K562 (cell line): Measurements from ENCODE around the gene VPS50. TPM values are rescaled to one million over a fixed set of nuclear protein-coding genes. Genes with fewer than 3 reads are reported as not detected.
A peak's percentile ranks its signal among the peaks of the same experiment; 100 is the strongest.

Source experiments
- C11orf30 ChIP-seq: fragments of 450-650 bp; IDR thresholded peaks from 2 replicates; pipeline ENCODE4 v1.6.1; 2016; ENCODE audit warnings: low read depth, mild to moderate bottlenecking
- CBFA2T2 ChIP-seq: fragments of 450-650 bp; conservative IDR thresholded peaks from 2 replicates; pipeline ENCODE4 v1.6.1; 2017; ENCODE audit warnings: mild to moderate bottlenecking
- ETV5 ChIP-seq: sonication (generic); formaldehyde crosslinking; IDR thresholded peaks from 2 replicates; pipeline ENCODE4 v1.4.0; 2020; ENCODE audit warnings: low read depth, mild to moderate bottlenecking, missing genetic modification reagents
- ETV6 ChIP-seq, 3 experiments: fragments of 150-350 bp in 1 of 3; sonication (generic) in 1 of 3; formaldehyde crosslinking in 1 of 3; IDR thresholded peaks; 2 replicates each; pipeline versions ENCODE4 v1.6.1 to v1.8.0; 2014 to 2022; ENCODE audit warnings: borderline replicate concordance in 2 of 3, low read depth in 2 of 3, antibody characterized with exemption in 1 of 3, low read length in 1 of 3, mild to moderate bottlenecking in 1 of 3, missing genetic modification reagents in 1 of 3
- FUS ChIP-seq: fragments of 200-400 bp; formaldehyde crosslinking; optimal IDR thresholded peaks from 2 replicates; pipeline ENCODE3; 2017; ENCODE audit warnings: low read depth, low read length
- KLF10 ChIP-seq: fragments of 250-450 bp; sonication (Bioruptor Pico); IDR thresholded peaks from 2 replicates; pipeline ENCODE4 v1.6.1; 2021; ENCODE audit warnings: matching md5 sums
- LARP7 ChIP-seq: fragments of 450-650 bp; IDR thresholded peaks from 2 replicates; pipeline ENCODE4 v1.6.1; 2016
- POLR3G ChIP-seq: IDR thresholded peaks from 2 replicates; pipeline ENCODE4 v1.6.1; 2011; ENCODE audit not compliant: insufficient read length, insufficient replicate concordance; ENCODE audit errors: extremely low read depth
- SMAD4 ChIP-seq: fragments of 250-450 bp; sonication (Bioruptor Pico); conservative IDR thresholded peaks from 2 replicates; pipeline ENCODE4 v1.8.0; 2021; ENCODE audit warnings: inconsistent platforms, mild to moderate bottlenecking, moderate library complexity
- SPI1 ChIP-seq: IDR thresholded peaks from 2 replicates; pipeline ENCODE4 v1.6.1; 2011; ENCODE audit warnings: low read depth, low read length, control low read depth, borderline replicate concordance
- TRIM24 ChIP-seq, 2 experiments: fragments of 450-650 bp; IDR thresholded peaks; 2 replicates each; pipeline ENCODE4 v1.6.1; 2016
- ZFPM2 ChIP-seq: fragments of 250-450 bp; sonication (Bioruptor Pico); IDR thresholded peaks from 2 replicates; pipeline ENCODE4 v1.5.1; 2022; ENCODE audit warnings: mild to moderate bottlenecking
- ZKSCAN1 ChIP-seq: fragments of 150-350 bp; IDR thresholded peaks from 2 replicates; pipeline ENCODE4 v1.6.1; 2016; ENCODE audit warnings: low read depth, low read length
- ZNF175 ChIP-seq: fragments of 200-800 bp; sonication (Bioruptor generic); IDR thresholded peaks from 2 replicates; pipeline ENCODE4 v1.6.1; 2016; ENCODE audit warnings: low read depth, mild to moderate bottlenecking, missing genetic modification characterization, missing compliant biosample characterization
- ZNF57 ChIP-seq: fragments of 450-650 bp; formaldehyde crosslinking; IDR thresholded peaks from 2 replicates; pipeline ENCODE4 v1.4.0; 2020; ENCODE audit warnings: mild to moderate bottlenecking, moderate library complexity
- polyA plus RNA-seq, 8 experiments: library from polyadenylated mRNA; depleted of rRNA in 4 of 8; stranded (reverse) in 5 of 8; unstranded in 3 of 8; fragments of >200 nt; fragmentation: Nextera tagmentation in 2 of 8; fragmentation: Illumina TruSeq in 1 of 8; extraction: Ambion mirVana in 2 of 8; extraction: Trizol in 1 of 8; gene quantifications; 2 replicates each; pipeline versions ENCODE4 v1.2.1 to v1.2.3, GENCODE V29; 2011 to 2014; ENCODE audit warnings: inconsistent platforms in 1 of 8, missing spikeins in 1 of 8
- total RNA-seq, 7 experiments: library from RNA; depleted of rRNA in 6 of 7; stranded (reverse); fragments of >200 nt in 6 of 7; fragmentation: Illumina TruSeq in 2 of 7; extraction: Trizol in 2 of 7; gene quantifications; 2 replicates each; pipeline versions ENCODE4 v1.2.1 to v1.2.3, GENCODE V29; 2011 to 2021; ENCODE audit warnings: low replicate concordance in 1 of 7
- TF ChIP-seq, protein P1 (sequence below): sonication (generic); formaldehyde crosslinking; IDR thresholded peaks from 2 replicates; pipeline ENCODE4 v1.5.0; 2020; ENCODE audit warnings: missing genetic modification reagents
- TF ChIP-seq, protein P2 (sequence below): fragments of 450-650 bp; IDR thresholded peaks from 2 replicates; pipeline ENCODE4 v1.6.1; 2016; ENCODE audit warnings: mild to moderate bottlenecking
- TF ChIP-seq, protein P3 (sequence below), 2 experiments: fragments of 150-350 bp in 1 of 2; IDR thresholded peaks; 2 replicates each; pipeline ENCODE4 v1.6.1; 2012 to 2016; ENCODE audit warnings: low read depth in 2 of 2, low read length in 2 of 2, mild to moderate bottlenecking in 1 of 2, moderate library complexity in 1 of 2
- TF ChIP-seq, protein P4 (sequence below): fragments of 250-450 bp; sonication (Bioruptor Pico); IDR thresholded peaks from 2 replicates; pipeline ENCODE4 v1.9.0; 2021; ENCODE audit warnings: mild to moderate bottlenecking, inconsistent platforms

The VPS50 gene
- total and polyA plus RNA-seq, 9 of the 15 experiments (the other 6 are each of a cell fraction or from before 2014, with no cell fraction given) = 10.5 to 29.4 (median 15.8) TPM

DNA sequence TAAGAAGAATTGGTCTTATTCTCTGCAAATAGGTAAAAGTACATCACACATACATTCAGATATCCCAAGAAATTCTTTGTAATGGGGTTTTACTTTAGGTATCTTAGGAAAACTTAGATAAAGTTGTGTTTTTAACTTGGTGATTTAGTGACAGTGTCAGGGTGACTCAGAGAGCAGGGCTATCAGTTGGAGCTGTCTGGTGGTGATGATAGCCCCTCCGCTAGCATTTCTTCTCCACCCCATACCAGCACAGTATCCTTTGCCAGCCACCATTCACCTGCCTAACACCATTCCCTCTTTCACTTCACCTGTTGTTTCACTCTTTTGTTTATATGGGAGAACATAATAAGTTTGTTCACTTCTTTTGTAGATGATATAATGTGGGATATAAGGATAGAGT is 30.4 kb downstream of the VPS50 start (continued):
- TF ChIP-seq SMAD4 (no peak), C11orf30 (no peak), ETV6 (IDR thresholded peaks at IDR 0.05; ENCODE audit: borderline replicate concordance in 1 of 2, low read depth in 2 of 2, low read length in 1 of 2) (no peak), ETV6 (CRISPR knock-in tag; IDR thresholded peaks at IDR 0.05; ENCODE audit: borderline replicate concordance) (no peak), ZNF175 (no peak), LARP7 (no peak), POLR3G (no peak), TRIM24 (IDR thresholded peaks at IDR 0.05) (0 out of 4 replicates have a peak, but pooled peaks of 1 of the 2 experiments have one; percentile 21), FUS (no peak), CBFA2T2 (peak; percentile 45; the same call in 1 of the 2 replicates), ZKSCAN1 (no peak), SPI1 (no peak), ETV5 (CRISPR knock-in tag) (0 out of 2 replicates have a peak, but pooled peaks have one; percentile 31), KLF10 (no peak), ZNF57 (no peak), ZFPM2 (no peak)
- TF ChIP-seq, protein P1, sequence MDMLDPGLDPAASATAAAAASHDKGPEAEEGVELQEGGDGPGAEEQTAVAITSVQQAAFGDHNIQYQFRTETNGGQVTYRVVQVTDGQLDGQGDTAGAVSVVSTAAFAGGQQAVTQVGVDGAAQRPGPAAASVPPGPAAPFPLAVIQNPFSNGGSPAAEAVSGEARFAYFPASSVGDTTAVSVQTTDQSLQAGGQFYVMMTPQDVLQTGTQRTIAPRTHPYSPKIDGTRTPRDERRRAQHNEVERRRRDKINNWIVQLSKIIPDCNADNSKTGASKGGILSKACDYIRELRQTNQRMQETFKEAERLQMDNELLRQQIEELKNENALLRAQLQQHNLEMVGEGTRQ (CRISPR knock-in tag) = no peak
- TF ChIP-seq, protein P2, sequence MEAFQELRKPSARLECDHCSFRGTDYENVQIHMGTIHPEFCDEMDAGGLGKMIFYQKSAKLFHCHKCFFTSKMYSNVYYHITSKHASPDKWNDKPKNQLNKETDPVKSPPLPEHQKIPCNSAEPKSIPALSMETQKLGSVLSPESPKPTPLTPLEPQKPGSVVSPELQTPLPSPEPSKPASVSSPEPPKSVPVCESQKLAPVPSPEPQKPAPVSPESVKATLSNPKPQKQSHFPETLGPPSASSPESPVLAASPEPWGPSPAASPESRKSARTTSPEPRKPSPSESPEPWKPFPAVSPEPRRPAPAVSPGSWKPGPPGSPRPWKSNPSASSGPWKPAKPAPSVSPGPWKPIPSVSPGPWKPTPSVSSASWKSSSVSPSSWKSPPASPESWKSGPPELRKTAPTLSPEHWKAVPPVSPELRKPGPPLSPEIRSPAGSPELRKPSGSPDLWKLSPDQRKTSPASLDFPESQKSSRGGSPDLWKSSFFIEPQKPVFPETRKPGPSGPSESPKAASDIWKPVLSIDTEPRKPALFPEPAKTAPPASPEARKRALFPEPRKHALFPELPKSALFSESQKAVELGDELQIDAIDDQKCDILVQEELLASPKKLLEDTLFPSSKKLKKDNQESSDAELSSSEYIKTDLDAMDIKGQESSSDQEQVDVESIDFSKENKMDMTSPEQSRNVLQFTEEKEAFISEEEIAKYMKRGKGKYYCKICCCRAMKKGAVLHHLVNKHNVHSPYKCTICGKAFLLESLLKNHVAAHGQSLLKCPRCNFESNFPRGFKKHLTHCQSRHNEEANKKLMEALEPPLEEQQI = no peak
- TF ChIP-seq, protein P3, sequence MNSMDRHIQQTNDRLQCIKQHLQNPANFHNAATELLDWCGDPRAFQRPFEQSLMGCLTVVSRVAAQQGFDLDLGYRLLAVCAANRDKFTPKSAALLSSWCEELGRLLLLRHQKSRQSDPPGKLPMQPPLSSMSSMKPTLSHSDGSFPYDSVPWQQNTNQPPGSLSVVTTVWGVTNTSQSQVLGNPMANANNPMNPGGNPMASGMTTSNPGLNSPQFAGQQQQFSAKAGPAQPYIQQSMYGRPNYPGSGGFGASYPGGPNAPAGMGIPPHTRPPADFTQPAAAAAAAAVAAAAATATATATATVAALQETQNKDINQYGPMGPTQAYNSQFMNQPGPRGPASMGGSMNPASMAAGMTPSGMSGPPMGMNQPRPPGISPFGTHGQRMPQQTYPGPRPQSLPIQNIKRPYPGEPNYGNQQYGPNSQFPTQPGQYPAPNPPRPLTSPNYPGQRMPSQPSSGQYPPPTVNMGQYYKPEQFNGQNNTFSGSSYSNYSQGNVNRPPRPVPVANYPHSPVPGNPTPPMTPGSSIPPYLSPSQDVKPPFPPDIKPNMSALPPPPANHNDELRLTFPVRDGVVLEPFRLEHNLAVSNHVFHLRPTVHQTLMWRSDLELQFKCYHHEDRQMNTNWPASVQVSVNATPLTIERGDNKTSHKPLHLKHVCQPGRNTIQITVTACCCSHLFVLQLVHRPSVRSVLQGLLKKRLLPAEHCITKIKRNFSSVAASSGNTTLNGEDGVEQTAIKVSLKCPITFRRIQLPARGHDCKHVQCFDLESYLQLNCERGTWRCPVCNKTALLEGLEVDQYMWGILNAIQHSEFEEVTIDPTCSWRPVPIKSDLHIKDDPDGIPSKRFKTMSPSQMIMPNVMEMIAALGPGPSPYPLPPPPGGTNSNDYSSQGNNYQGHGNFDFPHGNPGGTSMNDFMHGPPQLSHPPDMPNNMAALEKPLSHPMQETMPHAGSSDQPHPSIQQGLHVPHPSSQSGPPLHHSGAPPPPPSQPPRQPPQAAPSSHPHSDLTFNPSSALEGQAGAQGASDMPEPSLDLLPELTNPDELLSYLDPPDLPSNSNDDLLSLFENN (IDR thresholded peaks at IDR 0.05; ENCODE audit: low read depth in 2 of 2, low read length in 2 of 2) = no peak
- TF ChIP-seq, protein P4, sequence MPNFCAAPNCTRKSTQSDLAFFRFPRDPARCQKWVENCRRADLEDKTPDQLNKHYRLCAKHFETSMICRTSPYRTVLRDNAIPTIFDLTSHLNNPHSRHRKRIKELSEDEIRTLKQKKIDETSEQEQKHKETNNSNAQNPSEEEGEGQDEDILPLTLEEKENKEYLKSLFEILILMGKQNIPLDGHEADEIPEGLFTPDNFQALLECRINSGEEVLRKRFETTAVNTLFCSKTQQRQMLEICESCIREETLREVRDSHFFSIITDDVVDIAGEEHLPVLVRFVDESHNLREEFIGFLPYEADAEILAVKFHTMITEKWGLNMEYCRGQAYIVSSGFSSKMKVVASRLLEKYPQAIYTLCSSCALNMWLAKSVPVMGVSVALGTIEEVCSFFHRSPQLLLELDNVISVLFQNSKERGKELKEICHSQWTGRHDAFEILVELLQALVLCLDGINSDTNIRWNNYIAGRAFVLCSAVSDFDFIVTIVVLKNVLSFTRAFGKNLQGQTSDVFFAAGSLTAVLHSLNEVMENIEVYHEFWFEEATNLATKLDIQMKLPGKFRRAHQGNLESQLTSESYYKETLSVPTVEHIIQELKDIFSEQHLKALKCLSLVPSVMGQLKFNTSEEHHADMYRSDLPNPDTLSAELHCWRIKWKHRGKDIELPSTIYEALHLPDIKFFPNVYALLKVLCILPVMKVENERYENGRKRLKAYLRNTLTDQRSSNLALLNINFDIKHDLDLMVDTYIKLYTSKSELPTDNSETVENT (CRISPR knock-in tag) = no peak
